Breast epithelium (tissue), 4 donors: ENCODE results near the gene SLC49A4. TPM values are rescaled to one million over a fixed set of nuclear protein-coding genes. Genes with fewer than 3 reads are reported as not detected.

Experiments
- DNase-seq, 2 donors: peaks; one replicate each; pipeline ENCODE4 v3.0.0-alpha.2; 2019; ENCODE audit warnings: low spot score in 2 of 2
- H3K27ac ChIP-seq, 2 donors: fragments of 200-600 bp; sonication (generic) in 1 of 2; one replicate each; pipeline ENCODE4 v1.5.1; 2016 to 2019; ENCODE audit warnings: mild to moderate bottlenecking in 1 of 2
- H3K27me3 ChIP-seq, 2 donors: fragments of 200-600 bp; sonication (generic) in 1 of 2; one replicate each; pipeline versions ENCODE4 v1.5.1 to v1.6.0; 2017 to 2019; ENCODE audit warnings: control low read depth in 1 of 2, mild to moderate bottlenecking in 1 of 2
- H3K36me3 ChIP-seq: fragments of 200-600 bp; one replicate; pipeline ENCODE4 v1.5.1; 2019
- H3K4me1 ChIP-seq, 2 donors: fragments of 200-600 bp; sonication (generic); one replicate each; pipeline ENCODE4 v1.5.1; 2016 to 2019; ENCODE audit warnings: control low read depth in 1 of 2
- H3K4me3 ChIP-seq, 3 donors: fragments of 200-600 bp; sonication (generic); 1 replicate in 2 of 3; 2 replicates in 1 of 3; pipeline ENCODE4 v1.5.1; 2016 to 2019; ENCODE audit warnings: mild to moderate bottlenecking in 3 of 3, moderate library complexity in 2 of 3
- H3K9me3 ChIP-seq, 2 donors: fragments of 200-600 bp; sonication (generic) in 1 of 2; one replicate each; pipeline ENCODE4 v1.5.1; 2016 to 2019; ENCODE audit warnings: control low read depth in 1 of 2
- POLR2A ChIP-seq: fragments of 450-650 bp; IDR thresholded peaks from one replicate; pipeline ENCODE4 v1.6.1; 2016; ENCODE audit warnings: antibody characterized with exemption, mild to moderate bottlenecking, moderate library complexity
- POLR2AphosphoS5 ChIP-seq, 3 donors: sonication (generic); formaldehyde crosslinking; IDR thresholded peaks; one replicate each; pipeline ENCODE4 v1.6.1; 2017; ENCODE audit warnings: antibody characterized with exemption in 3 of 3
- intact Hi-C: fragments of 100-400 bp; cut with DNase I; formaldehyde crosslinking; loops from one replicate; pipeline ENCODE4 v1.15.1; 2023; ENCODE audit warnings: low total_unique reads
- total RNA-seq, 3 donors: library from RNA; depleted of rRNA; stranded (reverse); fragments of >200 nt; gene quantifications; one replicate each; pipeline ENCODE4 v1.1.0, GENCODE V29; 2016
- TF ChIP-seq, protein P1 (sequence below), 3 donors: fragments of 450-650 bp; IDR thresholded peaks; one replicate each; pipeline ENCODE4 v1.5.1; 2016 to 2017; ENCODE audit warnings: antibody characterized with exemption in 3 of 3, mild to moderate bottlenecking in 3 of 3, moderate library complexity in 3 of 3

Gene SLC49A4
- total RNA-seq, 3 donors from 2014 or later: 14.1 to 17.7 (median 17.6) TPM

GRCh38 chr3:122892118-122892960 is 97.5 kb downstream of the SLC49A4 start:
- no peaks in the 10 kb centered on the region for H3K27me3 ChIP-seq
- H3K4me3 ChIP-seq: no peak overlapping the region
- intact Hi-C loops: no loop called here
- no peaks in the 10 kb centered on the region for H3K9me3 ChIP-seq
- H3K36me3 ChIP-seq: no peaks in the 10 kb centered on the region
- no peak overlapping the region for H3K27ac ChIP-seq
- TF ChIP-seq, protein P1, sequence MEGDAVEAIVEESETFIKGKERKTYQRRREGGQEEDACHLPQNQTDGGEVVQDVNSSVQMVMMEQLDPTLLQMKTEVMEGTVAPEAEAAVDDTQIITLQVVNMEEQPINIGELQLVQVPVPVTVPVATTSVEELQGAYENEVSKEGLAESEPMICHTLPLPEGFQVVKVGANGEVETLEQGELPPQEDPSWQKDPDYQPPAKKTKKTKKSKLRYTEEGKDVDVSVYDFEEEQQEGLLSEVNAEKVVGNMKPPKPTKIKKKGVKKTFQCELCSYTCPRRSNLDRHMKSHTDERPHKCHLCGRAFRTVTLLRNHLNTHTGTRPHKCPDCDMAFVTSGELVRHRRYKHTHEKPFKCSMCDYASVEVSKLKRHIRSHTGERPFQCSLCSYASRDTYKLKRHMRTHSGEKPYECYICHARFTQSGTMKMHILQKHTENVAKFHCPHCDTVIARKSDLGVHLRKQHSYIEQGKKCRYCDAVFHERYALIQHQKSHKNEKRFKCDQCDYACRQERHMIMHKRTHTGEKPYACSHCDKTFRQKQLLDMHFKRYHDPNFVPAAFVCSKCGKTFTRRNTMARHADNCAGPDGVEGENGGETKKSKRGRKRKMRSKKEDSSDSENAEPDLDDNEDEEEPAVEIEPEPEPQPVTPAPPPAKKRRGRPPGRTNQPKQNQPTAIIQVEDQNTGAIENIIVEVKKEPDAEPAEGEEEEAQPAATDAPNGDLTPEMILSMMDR (IDR thresholded peaks at IDR 0.05): no peak
- TF ChIP-seq POLR2AphosphoS5 (IDR thresholded peaks at IDR 0.05): no peak
- no peaks in the 10 kb centered on the region for H3K4me1 ChIP-seq
- no peak for DNase-seq

DNA sequence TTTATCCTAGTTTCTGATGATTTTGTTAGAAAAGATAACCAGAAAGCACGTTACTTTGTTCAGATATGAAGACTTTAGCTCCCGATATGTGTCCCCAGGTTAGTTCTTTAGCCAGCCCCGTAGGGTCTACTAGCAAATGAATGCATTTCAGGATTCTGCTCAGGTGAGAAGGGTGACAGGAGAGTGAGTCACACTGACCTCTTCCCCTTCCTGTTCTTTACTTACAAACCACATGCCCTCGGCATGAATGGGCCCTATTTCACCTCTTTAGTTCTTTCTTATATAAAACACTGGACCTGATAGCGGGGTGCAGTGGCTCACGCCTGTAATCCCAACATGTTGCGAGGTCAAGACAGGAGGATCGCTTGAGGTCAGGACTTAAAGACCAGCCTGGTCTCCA is 98.4 kb downstream of the SLC49A4 start:
- H3K4me1 ChIP-seq: no peaks in the 10 kb centered on the region
- no peaks in the 10 kb centered on the region for H3K9me3 ChIP-seq
- intact Hi-C loops: no loop called here
- no peak overlapping the region for H3K27ac ChIP-seq
- DNase-seq: no peak
- no peak overlapping the region for H3K4me3 ChIP-seq
- no peaks in the 10 kb centered on the region for H3K27me3 ChIP-seq
- H3K36me3 ChIP-seq: no peaks in the 10 kb centered on the region
- TF ChIP-seq POLR2AphosphoS5 (IDR thresholded peaks at IDR 0.05): no peak
- TF ChIP-seq, protein P1 (IDR thresholded peaks at IDR 0.05): no peak
- TF ChIP-seq POLR2A: no peak

DNA sequence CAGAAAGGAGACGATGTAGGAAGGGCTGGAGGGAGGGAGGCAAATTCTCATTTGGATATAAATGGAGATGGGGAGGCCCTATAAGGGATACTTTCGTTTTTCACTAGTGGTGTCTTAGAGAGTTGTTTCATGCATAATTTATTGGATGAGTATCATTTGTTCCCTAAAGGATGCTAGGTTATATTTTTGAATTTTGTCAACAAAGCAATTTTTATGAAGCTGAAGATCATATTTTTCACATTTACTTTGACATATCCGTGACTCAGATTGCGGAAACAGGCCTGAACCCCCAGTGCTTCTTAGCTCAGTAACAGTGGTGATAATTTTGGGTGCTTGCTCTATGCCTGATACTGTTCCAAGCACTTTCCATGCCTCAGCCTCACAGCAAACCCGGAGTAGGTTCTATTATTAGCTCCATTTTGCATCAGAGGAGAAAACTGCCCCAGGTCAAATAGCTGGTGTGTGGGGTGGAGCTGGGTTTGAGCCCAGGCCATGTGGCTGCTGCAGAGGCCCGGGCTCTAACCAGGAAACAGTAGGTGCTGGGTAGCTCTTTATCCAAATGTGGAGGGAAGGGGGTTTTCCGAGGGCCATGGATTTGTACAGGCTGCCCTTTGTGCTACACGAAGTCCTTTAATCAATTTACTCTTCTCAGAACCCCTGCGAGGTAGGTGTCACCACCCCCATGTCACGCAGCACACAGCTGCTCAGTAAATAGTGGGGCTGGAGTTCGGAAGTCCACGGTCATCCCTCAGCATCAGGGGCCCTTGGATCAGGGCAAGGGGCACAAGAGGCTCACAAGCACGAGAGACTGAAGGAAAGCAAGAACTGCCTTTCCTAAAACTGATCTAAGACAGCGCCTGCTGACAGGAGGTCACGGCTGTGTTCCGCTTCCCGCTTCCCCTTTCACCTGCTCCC is 99.1 kb downstream of the SLC49A4 start:
- Histone ChIP-seq H3K4me1 (no peaks in the 10 kb centered on the region), H3K27me3 (no peaks in the 10 kb centered on the region), H3K27ac (no peak overlapping the region), H3K9me3 (no peaks in the 10 kb centered on the region), H3K4me3 (no peak overlapping the region), H3K36me3 (no peaks in the 10 kb centered on the region)
- TF ChIP-seq POLR2A (no peak), POLR2AphosphoS5 (IDR thresholded peaks at IDR 0.05) (no peak)
- TF ChIP-seq, protein P1 (IDR thresholded peaks at IDR 0.05): no peak
- peak in 1 of 2 donors; percentile 31 for DNase-seq
- intact Hi-C loops: no loop called here

DNA sequence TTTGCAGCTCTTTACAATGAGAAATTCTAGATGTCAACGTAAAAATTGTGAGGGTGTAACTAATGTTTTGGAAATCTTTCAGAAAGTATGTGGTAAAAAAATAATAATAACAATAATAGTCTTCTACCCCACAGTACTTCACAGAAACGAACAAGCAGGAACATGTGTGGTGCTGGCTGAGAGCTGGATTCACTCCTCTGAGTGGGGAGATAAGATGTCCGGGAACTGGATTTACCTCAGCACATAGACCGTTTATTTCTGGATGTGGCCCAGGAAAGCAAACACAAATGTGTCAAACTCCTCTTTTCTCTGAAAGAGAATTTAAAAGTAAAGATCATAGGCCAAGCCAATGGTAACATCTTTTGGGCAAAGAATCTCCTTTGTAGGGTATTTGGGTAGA is 103.4 kb downstream of the SLC49A4 start:
- H3K27ac ChIP-seq: no peak overlapping the region
- no peaks in the 10 kb centered on the region for H3K4me1 ChIP-seq
- H3K9me3 ChIP-seq: no peaks in the 10 kb centered on the region
- H3K27me3 ChIP-seq: no peaks in the 10 kb centered on the region
- no peaks in the 10 kb centered on the region for H3K36me3 ChIP-seq
- intact Hi-C loops: no loop called here
- no peak for DNase-seq
- TF ChIP-seq POLR2AphosphoS5 (IDR thresholded peaks at IDR 0.05) (no peak), POLR2A (no peak)
- TF ChIP-seq, protein P1 (IDR thresholded peaks at IDR 0.05): no peak
- H3K4me3 ChIP-seq: no peak overlapping the region

- no peaks in the 10 kb centered on the region for H3K36me3 ChIP-seq
- no peak for TF ChIP-seq POLR2A
- TF ChIP-seq, protein P1 (IDR thresholded peaks at IDR 0.05): no peak
- no peak for TF ChIP-seq POLR2AphosphoS5 (IDR thresholded peaks at IDR 0.05)
- no peaks in the 10 kb centered on the region for H3K9me3 ChIP-seq
- H3K27me3 ChIP-seq: no peaks in the 10 kb centered on the region
- no peak overlapping the region for H3K4me3 ChIP-seq
- H3K4me1 ChIP-seq: no peaks in the 10 kb centered on the region
- no peak for DNase-seq
- intact Hi-C loops: no loop called here
- H3K27ac ChIP-seq: no peak overlapping the region
These were observed 107.5 kb downstream of the SLC49A4 start for GRCh38 chr3:122902326-122902725.
